Dedifferentiated amniotic fluid mesenchymal stem cell (primary cell): ENCODE data around the gene BANF2.

Experiments used
- DNase-seq: peaks from one replicate; pipeline ENCODE4 v3.0.0-alpha.2; 2016; ENCODE audit errors: extremely low spot score

The BANF2 gene

DNA sequence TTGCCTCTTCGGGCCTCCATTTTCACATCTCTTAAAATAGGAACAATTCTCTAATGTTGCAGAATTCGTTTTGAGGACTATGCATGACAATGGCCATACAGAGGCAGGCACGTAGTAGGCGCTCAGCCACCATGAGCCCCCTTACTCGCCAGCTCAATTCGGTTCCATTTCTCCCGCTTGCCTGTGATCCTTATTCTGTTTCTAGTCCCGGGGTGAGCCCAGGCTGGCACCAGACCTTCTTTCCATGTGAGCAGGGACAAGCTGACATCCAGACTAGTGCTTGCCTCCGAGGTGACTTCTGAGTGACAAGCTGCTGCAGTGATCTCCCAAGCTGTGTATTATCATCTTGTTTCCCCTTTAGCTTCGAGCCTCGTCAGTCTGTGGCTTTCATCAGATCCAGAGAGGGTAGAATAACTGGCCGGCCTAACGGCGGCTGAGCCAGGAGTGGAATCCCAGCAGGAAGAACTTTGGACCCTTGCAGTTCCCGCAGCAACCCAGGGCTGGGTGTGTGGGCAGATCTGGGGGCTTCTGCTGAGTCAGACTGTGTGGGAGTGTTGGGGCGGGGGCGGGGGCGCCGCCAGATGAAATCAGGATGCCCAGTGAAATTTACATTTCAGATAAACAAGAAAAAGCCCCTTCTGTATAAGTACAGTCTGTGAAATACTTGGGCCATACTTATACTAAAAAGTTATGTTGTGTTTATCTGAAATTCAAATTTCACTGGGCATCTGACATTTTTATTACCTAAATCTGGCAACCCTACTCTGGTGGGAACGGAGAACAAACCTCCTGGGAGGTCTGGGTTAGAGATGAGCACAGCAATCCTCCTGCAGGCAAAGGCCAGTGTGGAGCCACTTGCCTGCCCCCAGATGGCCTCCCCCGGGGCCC lies 10.9 kb downstream of the BANF2 start:
- DNase-seq = no peak

DNA sequence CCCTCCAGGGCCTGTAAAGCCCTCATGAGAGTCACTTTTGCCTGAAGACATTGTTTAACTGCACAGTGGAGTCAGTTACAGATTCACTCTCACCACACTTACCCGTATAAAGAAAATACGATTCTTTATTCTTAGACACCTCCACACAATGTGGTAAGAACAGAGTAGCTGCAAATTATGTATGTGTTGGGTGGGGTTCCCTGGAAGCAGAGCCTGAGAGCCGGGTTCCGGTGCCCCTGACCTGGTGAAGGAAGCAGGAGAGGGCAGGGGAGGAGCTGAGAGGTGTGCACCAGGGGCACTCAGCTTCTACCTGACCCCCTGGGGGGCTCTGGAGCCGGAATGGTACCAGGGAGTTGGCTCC lies 11.5 kb downstream of the BANF2 start:
- DNase-seq = no peak

- no peak for DNase-seq
Measured at GRCh38 chr20:17712201-17712600, 12.4 kb downstream of the BANF2 start.

GRCh38 chr20:17712708-17713107 lies 12.9 kb downstream of the BANF2 start:
- DNase-seq = no peak

DNA sequence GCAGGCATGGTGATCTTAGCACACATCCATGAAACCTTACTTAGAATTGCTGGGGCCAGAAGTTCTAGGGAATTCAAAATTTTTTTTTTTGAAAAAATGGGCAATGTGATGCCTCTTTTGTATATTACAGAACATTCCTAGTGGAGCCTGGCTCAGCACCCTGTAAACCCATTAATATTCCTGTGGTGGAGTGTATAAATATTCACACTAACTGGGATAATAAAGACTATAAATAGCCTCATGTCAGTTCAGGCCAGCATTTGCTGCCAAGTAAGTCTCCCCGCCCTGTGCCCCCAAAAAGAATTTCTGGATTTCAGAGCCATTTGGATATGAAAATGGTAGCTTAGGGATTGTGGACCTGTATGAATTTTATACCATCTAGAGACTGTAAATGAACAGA lies 14.8 kb downstream of the BANF2 start:
- DNase-seq = no peak

DNA sequence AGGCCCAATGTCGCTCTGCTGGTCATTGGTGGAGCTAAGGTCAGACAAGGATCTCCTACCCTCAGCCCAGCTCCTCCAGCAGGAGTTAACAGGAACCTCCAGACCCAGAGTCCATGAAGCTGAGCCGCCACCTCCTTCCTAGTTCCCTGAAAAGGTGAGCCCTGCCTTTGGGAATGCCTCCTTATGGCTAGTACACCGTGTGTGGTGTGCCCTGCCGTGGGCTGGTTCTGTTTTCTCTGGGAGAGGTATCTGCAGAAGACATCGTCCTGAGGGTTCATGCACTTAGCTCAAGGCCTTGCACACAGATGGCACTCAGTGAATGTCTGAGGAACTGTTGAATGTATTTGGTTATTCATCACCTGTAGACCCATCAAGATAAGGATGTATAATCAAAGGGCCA lies 15.3 kb downstream of the BANF2 start:
- no peak for DNase-seq

- DNase-seq = no peak
Measured at GRCh38 chr20:17716331-17716730, 16.6 kb downstream of the BANF2 start.

GRCh38 chr20:17720755-17721154 lies 21.0 kb downstream of the BANF2 start:
- DNase-seq = no peak

DNA sequence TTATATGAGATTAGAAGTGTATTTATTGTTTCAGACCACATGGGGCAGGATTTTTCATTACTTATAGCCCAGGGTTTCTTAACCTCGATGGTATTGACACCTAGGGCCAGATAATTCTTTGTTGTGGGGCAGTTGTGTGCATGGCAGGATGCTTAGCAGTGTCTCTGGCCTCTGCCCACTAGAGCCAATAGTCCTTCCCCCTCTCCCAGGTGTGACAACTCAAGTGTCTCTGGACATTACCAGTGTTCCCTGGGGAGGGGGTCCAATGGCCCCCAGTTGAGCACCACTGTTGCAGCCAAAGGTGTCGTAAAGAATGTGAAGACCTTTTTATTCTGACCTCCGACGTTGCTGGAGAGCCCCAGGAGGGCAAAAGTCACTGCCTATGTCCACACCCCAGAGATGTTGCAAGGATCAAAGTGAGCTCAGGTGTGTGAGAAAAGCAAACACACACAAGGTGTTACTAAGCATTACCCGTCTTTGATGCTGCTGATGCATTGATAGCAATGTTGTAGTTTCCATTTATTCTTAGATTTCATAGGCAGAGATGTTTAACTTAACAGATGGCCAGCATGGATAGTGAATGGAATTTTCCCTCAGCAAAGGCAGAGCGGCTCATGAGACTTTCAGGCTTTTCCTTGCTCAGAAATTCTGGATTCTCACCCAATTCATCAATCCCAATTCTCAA lies 22.2 kb downstream of the BANF2 start:
- no peak for DNase-seq

DNA sequence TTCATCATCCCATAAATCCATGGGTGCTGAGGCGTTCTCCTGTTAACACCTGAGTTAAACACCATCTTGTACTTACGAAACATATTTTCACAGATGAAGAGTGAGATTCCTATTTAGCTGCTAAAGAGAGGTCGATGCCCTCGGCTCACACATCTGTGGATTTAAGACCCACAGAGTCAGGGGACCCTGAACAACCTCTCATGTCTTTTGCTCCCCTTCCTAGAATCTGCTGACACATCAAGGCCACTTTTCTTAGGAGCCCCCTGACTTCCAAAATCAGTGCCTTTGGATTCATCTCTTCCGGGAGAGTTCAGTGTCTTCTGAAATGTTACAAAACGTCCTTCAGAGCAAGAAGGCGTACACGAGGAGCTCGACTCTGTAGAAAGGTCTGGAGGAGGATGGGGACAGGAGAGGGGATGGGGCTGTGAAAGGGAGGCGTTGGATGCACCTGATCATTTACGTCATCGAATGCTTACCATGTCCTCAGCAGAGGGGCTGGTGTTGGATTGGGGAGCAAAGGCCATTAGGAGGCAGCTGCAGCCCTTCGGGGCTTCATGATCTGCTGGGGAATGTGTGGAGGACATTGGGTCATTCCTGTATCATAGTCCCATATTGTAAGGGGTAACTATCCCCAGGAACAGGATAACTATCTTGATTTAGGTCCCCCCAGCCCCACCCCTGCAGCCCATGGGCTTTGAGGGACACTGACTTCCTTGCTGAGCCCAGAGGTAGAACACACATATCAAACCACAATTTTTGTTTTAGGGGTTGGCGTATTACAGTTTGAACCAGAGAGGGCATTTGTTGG lies 22.9 kb downstream of the BANF2 start:
- DNase-seq = no peak

GRCh38 chr20:17723301-17723691 lies 23.5 kb downstream of the BANF2 start:
- no peak for DNase-seq

- DNase-seq = no peak
Measured at GRCh38 chr20:17725094-17725835, 25.5 kb downstream of the BANF2 start.

GRCh38 chr20:17726902-17727301 lies 27.1 kb downstream of the BANF2 start:
- no peak for DNase-seq

GRCh38 chr20:17727351-17727750 lies 27.6 kb downstream of the BANF2 start:
- DNase-seq = no peak

GRCh38 chr20:17728074-17728473 lies 28.3 kb downstream of the BANF2 start:
- no peak for DNase-seq

- no peak for DNase-seq
Measured at GRCh38 chr20:17730071-17730470, 30.3 kb downstream of the BANF2 start.

DNA sequence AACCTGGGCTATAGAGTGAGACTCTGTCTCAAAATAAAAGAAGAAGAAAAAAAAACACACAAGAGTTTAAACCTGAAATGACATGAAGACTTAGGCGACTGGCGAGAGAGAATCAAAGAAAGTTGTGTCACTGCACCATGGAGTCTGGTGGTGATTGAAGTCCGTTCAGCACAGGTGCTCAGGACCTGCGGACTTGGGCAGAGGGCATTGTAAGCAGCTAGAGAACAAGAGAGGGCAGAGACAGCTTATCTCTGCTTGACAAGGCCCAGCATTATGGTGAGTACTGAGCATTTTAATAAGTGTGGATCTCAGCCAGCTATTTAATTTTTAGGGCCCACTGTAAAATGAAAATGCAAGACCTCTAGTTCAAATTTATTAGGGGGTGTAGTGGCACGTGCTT lies 31.5 kb downstream of the BANF2 start:
- DNase-seq = no peak

DNA sequence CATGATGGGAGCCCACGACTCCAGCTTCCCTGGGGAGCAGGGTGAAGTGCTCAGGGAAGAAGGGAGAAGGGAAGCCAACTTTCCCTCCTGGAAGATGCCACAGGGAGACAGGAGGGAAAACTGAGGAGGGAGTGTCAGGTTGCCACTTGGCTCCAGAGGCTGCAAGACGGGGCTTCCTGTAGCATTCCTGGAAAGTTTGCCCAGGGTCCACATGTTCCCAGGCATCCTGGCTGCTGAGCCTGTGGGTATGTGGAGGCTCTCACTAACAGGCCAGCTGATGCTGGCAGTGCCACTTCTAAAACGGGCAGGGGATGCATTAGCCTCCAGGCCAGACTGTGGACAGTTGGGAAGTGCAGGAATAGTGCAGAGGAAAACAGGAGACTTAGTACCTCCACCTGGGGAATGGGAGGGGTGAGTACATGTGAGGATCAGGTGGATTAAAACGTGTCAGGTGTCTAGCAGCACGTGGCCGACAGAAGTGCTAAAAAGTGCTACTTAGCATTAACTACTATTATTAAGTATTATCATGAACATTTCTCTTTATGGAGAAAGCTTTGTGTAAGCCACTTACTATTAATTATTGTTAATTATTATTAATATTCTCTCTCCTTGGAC lies 33.2 kb downstream of the BANF2 start:
- DNase-seq = no peak

- DNase-seq = no peak
Measured at GRCh38 chr20:17733767-17734304, 34.1 kb downstream of the BANF2 start.

GRCh38 chr20:17734374-17734773 lies 34.6 kb downstream of the BANF2 start:
- DNase-seq = no peak

DNA sequence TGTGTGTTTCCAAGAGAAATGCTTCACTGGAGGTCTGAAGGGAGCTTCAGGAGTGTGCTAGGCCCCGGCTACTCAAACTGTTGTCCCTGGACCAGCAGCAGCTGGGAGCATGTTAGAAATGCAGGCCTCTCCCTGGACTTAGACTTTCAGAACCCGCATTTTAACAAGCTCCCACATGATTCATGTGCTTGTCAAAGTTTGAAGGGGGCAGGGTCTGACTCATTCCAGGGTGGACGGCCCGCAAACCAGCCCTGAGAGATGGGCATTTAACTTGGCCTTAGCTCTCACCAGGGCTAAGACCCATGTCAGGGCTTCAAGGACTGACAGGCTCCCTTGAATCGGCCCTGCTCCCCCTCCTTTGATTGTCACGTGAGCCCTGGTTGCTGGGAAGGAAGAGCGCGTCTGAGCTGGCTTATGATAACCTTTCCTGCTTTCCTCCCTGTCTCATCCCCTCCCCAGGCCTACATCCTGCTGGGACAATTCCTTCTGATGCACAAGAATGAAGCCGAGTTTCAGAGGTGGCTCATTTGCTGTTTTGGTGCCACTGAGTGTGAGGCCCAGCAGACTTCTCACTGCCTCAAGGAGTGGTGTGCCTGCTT lies 35.5 kb downstream of the BANF2 start:
- DNase-seq = no peak
